DMS153 treated with DMSO at 0.1 percent for 48 hours (cell line): ENCODE results near the gene EIF2B5.
"Not testable (repeated sequence)": the region's sequence is repeated elsewhere in the genome, so short reads cannot be mapped to it uniquely, and the experiment has no call there.

ENCODE experiments used
- DNase-seq: peaks from one replicate; lab custom pipeline; 2025; ENCODE audit not compliant: unreplicated experiment; lab: John Stamatoyannopoulos, UW

Gene EIF2B5

DNA sequence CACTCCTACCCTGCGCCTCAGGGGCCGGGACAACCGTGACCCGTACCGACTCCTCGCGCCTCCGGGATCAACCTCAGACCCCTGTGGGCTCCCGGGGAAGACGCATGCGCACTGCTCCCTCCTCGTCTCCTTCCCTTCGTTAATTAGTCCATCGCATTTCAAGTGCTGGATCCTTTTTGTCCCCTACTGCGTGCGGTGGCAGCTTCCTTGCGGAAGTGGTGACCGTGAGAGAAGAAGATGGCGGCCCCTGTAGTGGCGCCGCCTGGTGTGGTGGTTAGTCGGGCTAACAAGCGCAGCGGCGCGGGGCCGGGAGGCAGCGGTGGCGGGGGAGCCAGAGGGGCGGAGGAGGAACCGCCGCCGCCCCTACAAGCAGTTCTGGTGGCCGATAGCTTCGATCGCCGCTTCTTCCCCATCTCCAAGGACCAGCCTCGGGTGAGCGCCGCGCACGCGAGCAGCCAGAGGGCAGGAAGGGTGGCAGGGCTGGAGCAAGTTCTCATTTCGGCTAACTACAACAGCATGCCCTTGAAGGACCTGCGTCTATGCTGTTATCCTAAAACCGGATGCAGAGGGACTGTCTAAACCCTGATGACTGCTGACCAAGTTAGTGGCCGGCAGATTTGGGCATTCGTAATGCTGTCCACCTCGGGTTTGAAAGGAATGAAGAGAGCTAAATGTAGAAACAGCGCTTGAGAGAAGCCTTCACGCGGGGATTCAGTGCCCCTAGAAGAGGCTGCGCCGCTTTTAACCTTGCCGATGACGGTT is at the start of gene EIF2B5:
EIF2B5 (plus strand) TSS at position 210 of the 762 bp plus-strand sequence; CDS start at position 238, 28 bp downstream.
- peak; percentile 87 for DNase-seq

DNA sequence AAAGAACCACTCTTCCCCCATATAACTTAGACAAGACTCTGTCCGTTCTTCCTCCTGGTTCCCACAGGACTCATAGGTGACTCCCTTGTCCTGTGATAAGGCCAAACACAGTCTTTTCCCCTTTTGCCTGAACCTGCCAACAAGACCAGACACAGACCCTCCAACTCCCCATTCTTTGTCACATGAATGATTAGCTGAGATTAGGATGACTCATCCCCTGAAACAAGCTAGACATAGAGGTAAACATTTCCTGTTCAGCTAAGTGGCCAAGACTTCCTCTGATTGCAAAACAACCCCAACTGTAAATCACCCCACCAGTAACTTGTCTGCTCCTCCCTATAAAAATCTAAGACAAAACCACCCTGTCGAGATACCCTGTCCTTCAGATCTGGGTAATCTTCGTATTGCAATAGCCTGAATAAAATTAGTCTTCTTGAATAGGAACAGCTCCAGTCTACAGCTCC is 49.7 kb upstream of the EIF2B5 start:
- DNase-seq: no peak

DNA sequence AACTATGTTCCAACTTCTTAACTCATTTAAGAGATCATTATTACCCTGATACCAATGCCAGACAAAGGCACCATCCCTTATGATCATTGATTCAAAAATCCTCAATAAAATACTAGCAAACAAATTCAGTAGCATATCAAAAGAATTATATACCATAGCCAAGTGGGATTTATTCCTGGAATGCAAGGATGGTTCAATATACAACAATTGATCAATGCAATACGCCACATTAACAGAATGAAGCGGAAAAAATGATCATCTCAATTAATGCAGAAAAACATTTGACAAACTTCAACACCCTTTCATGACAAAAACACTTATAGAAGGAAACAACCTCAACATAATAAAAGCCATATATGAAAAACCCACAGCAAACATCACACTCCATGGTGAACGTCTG is 43.0 kb upstream of the EIF2B5 start:
- no peak for DNase-seq

DNA sequence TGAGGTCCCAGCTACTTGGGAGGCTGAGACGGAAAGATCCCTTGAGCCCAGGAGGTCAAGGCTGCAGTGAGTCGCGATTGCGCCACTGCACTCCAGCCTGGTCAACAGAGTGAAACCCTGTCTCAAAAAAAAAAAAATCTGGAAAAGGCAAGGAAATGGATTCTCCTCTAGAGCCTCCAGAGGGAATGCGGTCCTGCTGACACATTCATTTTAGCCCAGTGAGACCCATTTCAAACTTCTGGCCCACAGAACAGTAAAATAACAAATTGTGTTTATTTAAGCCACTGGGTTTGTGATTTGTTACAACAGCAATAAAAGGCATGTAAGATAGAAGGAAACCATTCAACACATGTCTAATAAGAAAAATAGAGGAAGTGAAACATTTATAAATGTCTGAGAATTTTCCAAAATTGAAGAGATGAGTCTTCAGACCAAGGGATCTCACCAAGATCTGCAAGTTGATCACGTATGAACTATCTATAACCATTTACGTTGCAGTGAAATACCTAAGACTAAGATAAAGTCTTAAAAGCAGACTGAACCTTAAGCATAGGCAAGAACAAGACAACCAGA is 38.3 kb upstream of the EIF2B5 start, which contains the start of gene HTR3E:
HTR3E (plus strand) TSS at position 254 of the 573 bp plus-strand sequence. CDS start 466 bp downstream, outside the sequence.
- no peak for DNase-seq

DNA sequence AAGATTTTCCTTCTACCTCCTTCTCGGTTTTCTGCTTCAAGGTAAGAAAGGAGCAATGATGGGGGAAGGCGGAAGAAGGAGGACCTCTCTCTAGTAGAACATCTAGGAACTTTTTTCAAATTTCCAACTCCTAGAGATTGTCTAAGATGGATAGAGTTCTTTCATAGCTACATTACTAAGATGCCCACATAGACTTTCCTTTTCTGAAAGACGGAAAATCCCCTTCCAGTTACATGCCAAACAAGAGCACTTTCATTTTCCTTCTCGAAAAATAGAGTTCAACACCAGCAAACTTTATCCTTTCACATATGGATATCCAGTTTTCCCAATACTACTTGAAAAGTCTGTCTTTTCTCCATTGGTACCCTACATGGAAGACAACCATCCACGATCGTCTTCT is 37.6 kb upstream of the EIF2B5 start:
- DNase-seq: no peak

DNA sequence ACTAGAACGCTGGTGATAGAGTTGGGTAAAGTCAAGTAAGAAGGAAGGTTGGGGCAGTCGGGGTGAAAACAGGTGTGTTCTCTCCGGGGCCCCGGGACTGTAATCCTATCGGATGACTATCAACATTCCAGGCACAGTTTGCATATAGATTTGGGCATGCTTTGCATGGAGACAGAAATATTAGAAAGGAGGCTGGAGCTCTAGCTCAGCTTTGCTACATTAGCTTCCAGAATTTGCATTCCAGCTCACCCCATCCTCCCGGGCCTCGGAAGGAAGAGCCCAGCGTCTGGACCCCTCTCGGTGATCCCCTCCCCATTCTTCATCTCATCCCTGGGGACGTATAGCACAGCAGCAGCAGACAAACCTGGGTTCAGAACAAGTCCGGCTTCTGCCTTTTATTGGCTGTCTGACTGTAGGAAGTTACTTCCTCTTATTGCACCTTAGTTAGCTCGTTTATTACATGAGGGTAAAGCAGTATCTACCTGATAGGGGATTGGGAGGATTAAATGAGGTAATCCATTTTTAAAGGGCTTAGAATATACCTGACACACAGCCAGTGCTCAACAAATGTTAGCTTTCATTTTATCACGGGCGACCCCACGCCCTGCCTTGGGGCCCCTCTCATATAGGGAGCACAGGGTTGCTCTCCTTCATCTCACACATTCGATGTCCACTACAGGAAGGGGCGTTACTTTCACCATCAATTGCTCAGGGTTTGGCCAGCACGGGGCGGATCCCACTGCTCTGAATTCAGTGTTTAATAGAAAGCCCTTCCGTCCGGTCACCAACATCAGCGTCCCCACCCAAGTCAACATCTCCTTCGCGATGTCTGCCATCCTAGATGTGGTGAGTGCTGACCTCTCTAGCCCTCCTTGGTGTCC is 35.1 kb upstream of the EIF2B5 start:
- no peak for DNase-seq

DNA sequence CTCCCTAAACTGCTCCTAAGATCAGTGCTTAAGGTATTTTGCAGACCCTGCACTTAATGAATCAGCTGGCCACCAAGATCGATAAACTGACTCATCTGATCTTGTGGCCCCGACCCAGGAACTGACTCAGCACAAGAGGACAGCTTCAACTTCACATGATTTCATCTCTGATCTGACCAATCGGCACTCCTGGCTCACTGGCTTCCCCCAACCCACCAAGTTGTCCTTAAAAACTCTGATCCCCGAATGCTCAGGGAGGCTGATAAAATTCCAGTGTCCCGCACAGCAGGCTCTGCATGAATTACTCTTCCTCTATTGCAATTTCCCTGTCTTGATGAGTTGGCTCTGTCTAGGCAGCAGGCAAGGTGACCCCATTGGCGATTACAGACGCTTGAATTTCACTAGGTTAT is 24.8 kb upstream of the EIF2B5 start:
- DNase-seq: no peak

DNA sequence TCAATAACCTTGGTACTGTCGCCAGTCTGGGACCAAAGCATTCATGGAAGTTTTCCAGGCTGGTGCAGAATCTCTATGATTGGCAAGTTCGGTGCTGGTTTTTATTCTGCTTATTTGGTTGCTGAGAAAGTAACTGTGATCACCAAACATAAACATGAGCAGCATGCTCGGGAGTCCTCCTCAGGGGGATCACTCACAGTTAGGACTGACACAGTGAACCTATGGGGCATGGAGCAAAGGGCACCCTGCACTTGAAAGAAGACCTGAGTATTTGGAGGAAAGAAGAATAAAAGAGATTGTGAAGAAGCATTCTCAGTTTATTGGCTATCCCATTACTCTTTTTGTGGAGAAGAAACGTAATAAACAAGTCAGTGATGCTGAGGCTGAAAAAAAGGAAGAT is 19.1 kb upstream of the EIF2B5 start:
- DNase-seq: no peak

DNA sequence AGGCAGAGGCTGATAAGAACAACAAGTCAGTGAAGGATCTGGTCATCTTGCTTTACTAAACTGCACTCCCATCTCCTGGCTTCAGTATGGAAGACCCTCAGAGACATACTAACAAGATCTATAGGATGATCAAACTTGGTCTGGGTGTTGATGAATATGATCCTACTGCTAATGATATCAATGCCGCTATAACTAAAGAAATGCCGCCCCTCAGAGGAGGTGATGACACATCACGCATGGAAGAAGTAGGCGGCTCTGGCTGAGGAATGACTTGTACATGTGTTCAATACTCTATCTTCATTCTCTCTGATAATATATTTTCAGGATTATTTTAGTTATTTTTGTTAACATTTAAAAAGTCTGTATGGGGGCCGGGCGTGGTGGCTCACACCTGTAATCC is 17.5 kb upstream of the EIF2B5 start:
- no peak for DNase-seq

DNA sequence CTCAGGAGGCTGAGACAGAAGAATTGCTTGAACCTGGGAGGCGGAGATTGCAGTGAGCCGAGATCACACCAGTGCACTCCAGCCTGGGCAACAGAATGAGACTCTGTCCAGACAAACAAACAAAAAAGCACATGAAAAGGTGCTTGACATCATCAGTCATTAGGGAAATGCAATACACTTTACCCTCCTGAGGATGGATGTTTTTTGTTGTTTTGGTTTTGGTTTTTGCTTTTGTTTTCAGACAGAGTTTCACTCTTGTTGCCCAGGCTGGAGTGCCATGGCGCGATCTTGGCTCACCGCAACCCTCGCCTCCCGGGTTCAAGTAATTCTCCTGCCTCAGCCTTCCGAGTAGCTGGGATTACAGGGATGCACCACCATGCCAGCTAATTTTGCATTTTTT is 14.1 kb upstream of the EIF2B5 start:
- not testable (repeated sequence) for DNase-seq

DNA sequence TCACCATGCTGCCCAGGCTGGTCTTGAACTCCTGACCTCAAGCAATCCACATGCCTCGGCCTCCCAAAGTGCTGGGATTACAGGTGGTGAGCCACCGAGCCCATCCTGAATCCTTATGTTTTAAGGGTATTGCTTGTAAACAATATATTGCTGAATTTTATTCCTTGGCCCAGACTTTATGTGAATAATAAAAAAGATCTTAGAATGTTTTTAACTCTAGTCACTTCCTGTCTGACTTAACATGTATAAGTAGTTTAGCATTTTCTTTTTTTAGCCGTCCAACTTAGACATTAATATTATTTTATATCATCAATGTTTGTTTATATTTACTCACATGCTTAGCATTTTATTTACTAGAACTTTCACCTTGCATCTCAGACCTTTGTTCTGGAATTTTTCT is 9.2 kb upstream of the EIF2B5 start:
- no peak for DNase-seq

DNA sequence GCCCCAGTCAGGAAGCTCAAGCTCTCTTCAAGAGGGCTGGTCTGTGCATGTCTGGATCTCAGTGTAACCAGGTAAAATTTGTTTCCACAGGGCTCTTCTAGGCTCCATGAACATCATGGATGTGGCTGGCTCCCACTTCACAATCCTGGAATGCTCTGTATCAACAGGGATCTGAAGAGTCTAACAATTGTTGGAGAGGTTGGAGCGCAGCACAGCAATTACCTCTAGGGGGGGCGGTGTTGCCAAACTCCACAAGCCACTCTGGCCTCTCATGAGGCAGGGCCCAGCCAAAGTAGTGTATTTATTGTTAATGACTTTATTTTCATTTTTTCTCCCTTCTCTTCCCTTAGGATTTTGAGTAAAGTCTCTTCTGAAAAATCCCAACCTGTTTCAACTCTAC is 6.1 kb upstream of the EIF2B5 start:
- DNase-seq: no peak

DNA sequence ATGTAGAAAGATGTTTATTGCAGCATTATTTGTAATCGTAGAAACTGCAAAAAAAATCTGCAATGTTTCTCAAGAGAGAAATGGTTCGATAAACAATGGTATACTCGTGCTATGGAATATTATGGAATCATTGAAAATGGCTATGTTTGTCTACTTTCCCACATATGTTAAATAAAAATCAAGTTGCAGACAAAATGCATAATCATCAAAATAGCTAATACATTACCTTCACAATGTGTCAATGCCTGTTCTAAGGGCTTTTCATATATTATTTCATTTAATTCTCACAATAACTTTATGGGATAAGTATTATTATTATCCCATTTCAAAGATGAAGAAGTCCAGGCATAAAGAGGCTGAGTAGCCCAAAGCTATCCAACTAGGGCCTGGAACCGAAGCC is 2.2 kb upstream of the EIF2B5 start:
- DNase-seq: no peak

DNA sequence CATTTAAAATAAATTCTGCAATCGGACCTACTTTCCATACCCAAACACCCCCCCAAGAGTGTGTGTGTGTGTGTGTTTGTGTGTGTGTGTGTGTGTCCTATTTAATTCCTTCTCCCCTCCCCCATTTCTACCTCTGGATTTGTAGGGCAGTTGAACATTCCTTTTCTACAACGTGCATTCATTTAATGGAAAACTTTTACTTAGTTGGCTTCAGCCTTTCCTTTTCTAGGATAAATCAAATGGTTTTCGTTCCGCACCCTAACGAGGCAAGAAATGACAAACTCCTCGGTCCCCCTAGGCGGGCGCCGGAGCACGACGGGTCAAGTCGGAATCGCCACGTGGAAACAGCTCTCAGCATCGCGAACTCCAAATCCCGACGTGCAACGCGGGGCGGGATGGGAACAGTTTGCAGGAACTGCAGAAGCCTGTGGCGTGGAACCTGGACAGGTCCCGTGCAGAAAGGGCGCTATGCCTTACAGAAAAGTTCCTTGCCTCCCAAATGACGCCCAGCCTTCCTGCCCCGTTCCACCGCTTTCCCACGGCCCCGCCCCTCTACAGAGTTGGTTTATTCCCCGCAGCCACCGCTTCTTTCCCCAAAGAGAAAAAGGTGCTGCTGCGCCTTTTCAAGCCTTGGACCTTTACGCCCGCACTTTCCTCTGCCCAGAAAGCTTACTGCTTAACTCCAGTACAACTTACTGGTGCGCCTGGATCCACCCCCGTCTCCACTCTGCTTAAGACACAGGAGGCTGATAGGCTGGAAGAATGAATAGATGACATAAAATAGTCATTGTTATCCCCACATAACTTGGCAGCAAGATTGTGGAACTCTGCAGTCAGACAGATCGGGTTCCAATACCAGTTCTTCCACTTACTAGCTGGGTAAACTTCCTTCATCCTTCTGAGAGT is 1.1 kb upstream of the EIF2B5 start:
- peak; percentile 45 for DNase-seq

DNA sequence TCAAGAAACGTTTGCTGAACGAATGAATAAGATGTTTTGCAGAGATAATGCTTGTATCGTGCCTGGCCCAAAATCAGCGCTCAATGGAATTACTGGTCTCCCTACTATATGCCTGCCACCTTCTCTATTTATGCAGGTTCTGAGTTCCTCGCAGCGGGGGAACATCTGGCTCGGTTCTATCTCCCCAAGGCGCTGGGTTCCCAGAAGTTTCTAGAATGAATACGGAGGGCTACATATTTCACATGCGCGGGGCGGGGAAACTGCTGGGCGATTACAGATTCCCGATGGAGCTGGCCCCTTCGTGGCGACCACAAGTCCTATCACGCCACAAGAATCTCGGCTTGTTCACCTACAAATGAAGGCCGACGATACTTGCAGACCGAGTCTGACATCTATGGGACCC is 411 bp upstream of the EIF2B5 start:
- DNase-seq: no peak

DNA sequence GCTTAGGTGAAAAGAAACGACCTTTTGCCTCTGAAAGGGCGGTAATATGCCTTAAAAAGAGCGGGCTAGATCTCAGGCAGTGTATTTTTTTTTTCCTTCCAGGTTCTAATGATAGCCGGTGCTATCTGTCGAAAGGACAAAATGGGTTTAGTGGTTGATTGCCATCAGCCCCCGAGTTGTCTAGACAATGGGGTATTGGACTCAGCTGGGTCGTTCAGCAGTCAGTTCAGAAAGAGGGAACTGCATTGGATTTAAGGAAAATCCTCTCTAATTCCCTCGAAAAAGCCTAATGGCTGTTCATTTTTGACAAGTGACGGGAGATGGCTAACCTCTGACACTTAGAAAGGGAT is 728 bp downstream of the EIF2B5 start:
- no peak for DNase-seq

DNA sequence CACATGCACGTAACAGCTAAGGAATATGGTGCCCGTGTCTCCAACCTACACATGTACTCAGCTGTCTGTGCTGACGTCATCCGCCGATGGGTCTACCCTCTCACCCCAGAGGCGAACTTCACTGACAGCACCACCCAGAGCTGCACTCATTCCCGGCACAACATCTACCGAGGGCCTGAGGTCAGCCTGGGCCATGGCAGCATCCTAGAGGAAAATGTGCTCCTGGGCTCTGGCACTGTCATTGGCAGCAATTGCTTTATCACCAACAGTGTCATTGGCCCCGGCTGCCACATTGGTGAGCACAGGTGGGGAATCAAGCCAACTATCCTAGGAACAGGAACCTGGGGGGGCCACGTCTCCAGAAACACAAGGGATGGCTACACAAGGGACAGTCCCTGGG is 5.3 kb downstream of the EIF2B5 start:
- no peak for DNase-seq

DNA sequence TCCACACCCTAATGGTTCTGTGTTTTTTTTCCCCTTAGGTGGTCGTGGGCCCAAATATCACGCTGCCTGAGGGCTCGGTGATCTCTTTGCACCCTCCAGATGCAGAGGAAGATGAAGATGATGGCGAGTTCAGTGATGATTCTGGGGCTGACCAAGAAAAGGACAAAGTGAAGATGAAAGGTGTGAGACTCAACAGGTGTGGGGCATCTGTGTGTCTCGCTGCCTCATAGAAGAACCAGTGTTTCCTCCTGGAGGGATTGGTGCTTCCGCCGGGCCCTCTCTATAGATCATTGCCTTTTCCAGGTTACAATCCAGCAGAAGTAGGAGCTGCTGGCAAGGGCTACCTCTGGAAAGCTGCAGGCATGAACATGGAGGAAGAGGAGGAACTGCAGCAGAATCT is 7.0 kb downstream of the EIF2B5 start:
- no peak for DNase-seq

DNA sequence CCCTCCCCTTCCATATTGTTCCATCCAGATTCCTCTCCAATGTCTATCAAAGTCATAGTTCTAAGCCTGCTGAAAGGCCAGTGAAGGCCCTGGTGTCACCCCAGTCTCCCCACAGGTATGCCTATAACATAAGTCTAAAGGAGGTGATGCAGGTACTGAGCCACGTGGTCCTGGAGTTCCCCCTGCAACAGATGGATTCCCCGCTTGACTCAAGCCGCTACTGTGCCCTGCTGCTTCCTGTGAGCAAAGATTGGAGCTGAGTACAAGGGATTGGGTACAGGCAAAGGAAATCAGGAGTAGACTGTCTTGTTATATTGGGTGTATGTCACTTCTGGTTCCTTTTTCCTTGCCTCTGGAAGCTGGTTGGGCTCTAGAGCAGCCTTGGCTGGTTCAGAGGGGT is 8.2 kb downstream of the EIF2B5 start:
- DNase-seq: no peak

DNA sequence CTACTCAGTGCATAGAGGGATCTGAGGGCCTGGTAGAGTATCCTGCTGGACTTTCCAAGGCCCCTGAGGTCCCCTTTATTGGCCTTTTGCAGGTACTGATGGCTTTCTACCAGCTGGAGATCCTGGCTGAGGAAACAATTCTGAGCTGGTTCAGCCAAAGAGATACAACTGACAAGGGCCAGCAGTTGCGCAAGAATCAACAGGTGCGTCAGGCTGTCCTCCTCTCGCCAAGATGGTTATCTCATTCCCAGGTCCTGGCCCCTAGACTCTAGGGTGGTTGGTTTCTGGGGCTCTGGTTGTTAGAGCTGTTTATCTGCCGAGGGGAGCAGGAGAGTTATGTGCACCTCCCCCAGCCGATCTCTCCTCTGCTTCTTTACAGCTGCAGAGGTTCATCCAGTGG is 9.3 kb downstream of the EIF2B5 start:
- no peak for DNase-seq

DNA sequence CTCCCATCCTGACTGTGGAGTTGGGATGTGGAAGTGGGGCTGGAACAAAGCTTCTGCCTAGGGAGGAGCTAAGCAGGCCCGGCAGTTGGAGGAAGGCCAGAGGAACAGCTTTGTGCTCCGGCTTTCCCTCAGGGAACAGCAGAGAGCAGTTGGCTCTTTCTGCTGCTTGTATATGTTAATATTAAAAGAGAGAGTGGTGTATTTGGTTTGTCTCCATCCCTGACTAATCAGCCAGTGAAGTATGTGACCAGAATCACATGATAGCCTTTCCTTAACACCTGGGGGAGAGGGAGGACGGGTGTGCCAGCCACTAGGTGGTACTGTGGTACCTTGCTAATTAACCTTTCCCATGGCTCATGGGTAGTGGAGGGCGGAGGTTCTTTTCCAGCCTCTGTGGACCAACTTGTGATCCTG is 10.0 kb downstream of the EIF2B5 start:
- peak; percentile 26 for DNase-seq
